Adipose tissue (tissue), 3 donors: ENCODE results near the gene MMP12. TPM values are rescaled to one million over a fixed set of nuclear protein-coding genes. Genes with fewer than 3 reads are reported as not detected.
"Not testable (repeated sequence)": the region's sequence is repeated elsewhere in the genome, so short reads cannot be mapped to it uniquely, and the experiment has no call there.

Experiments used
- H3K27ac ChIP-seq: one replicate; pipeline ENCODE4 v1.5.1; 2013; ENCODE audit warnings: low read depth, low read length
- WGBS, 3 donors: extraction: QIAGEN DNeasy Blood & Tissue Kit; methylation state at CpG; one replicate each; pipeline ENCODE4 v1.1.7; 2013; 5-methylcytosine and 5-hydroxymethylcytosine counted together
- polyA plus RNA-seq, 3 donors: library from polyadenylated mRNA; stranded (reverse); fragments of 200-250 nt; gene quantifications; one replicate each; pipeline ENCODE4 v1.2.3, GENCODE V29; 2013
- donor health status: healthy with polysubstance abuse.
- donor health status: Bipolar disorder and iron deficiency.
- donor health status: healthy.

The MMP12 gene
- polyA plus RNA-seq, result under 1 TPM in 2 of 3 donors, not detected in 1; 0.09 to 0.19 TPM

GRCh38 chr11:102874852-102875251 lies at the start of gene MMP12:
Gene MMP12 (minus strand): TSS chr11:102874982. CDS start chr11:102874937, 45 bp downstream.
- 48 to 74% (median 71%) methylated on average over 4 of the region's 4 CpGs for WGBS, 3 donors

GRCh38 chr11:102921587-102922220 lies 46.9 kb upstream of the MMP12 start:
- H3K27ac ChIP-seq, result no peak overlapping the region
- WGBS, 3 donors, result 41 to 52% (median 48%) methylated on average over 3 of the region's 3 CpGs

More at GRCh38 chr11:102874852-102875251, at the start of gene MMP12:
- H3K27ac ChIP-seq, result no peak within 1 kb of the TSS

GRCh38 chr11:102920118-102920684 lies 45.4 kb upstream of the MMP12 start:
- 47 to 76% (median 59%) methylated on average over 13 of the region's 13 CpGs for WGBS, 3 donors
- no peak overlapping the region for H3K27ac ChIP-seq

GRCh38 chr11:102915044-102915375 lies 40.2 kb upstream of the MMP12 start:
- H3K27ac ChIP-seq, result no peak overlapping the region

- WGBS, 3 donors, result 38 to 45% (median 41%) methylated on average over 3 of the region's 3 CpGs
- no peak overlapping the region for H3K27ac ChIP-seq
These were observed 39.7 kb upstream of the MMP12 start for GRCh38 chr11:102914238-102915043.

GRCh38 chr11:102912482-102912830 lies 37.7 kb upstream of the MMP12 start:
- H3K27ac ChIP-seq, result no peak overlapping the region
- WGBS, 3 donors, result 64 to 66% (median 65%) methylated on average over 2 of the region's 2 CpGs

GRCh38 chr11:102911758-102912481 lies 37.1 kb upstream of the MMP12 start:
- H3K27ac ChIP-seq, result no peak overlapping the region
- WGBS, 3 donors, result 81 to 89% (median 84%) methylated on average over 13 of the region's 13 CpGs

- WGBS, 3 donors, result 81 to 82% (median 81%) methylated on average over 5 of the region's 5 CpGs
- not testable (repeated sequence) for H3K27ac ChIP-seq
These were observed 31.1 kb upstream of the MMP12 start for GRCh38 chr11:102905848-102906247.

GRCh38 chr11:102903895-102904294 lies 29.1 kb upstream of the MMP12 start:
- WGBS, 3 donors, result 59 to 78% (median 77%) methylated on average over 5 of the region's 5 CpGs
- H3K27ac ChIP-seq, result not testable (repeated sequence)

GRCh38 chr11:102900346-102900745 lies 25.6 kb upstream of the MMP12 start:
- 68 to 87% (median 83%) methylated on average over 2 of the region's 2 CpGs for WGBS, 3 donors
- H3K27ac ChIP-seq, result no peak overlapping the region

- no peak overlapping the region for H3K27ac ChIP-seq
- WGBS, 3 donors, result 85 to 95% (median 93%) methylated on average over 1 of the region's 1 CpG
These were observed 17.0 kb upstream of the MMP12 start for GRCh38 chr11:102891736-102892135.

GRCh38 chr11:102886999-102887398 lies 12.2 kb upstream of the MMP12 start:
- WGBS, 3 donors, result 81 to 86% (median 86%) methylated on average over 6 of the region's 6 CpGs
- H3K27ac ChIP-seq, result no peak overlapping the region

GRCh38 chr11:102883141-102883540 lies 8.4 kb upstream of the MMP12 start:
- WGBS, 3 donors, result 73 to 83% (median 73%) methylated on average over 3 of the region's 3 CpGs
- H3K27ac ChIP-seq, result no peak overlapping the region

- no peak overlapping the region for H3K27ac ChIP-seq
- WGBS, 3 donors, result 76 to 87% (median 79%) methylated on average over 4 of the region's 4 CpGs
These were observed 7.7 kb upstream of the MMP12 start for GRCh38 chr11:102882389-102883024.

GRCh38 chr11:102879801-102880200 lies 5.0 kb upstream of the MMP12 start:
- H3K27ac ChIP-seq, result no peak overlapping the region
- WGBS, 3 donors, result 68 to 78% (median 77%) methylated on average over 5 of the region's 5 CpGs

- 60 to 79% (median 78%) methylated on average over 2 of the region's 2 CpGs for WGBS, 3 donors
- H3K27ac ChIP-seq, result no peak overlapping the region
These were observed 3.8 kb upstream of the MMP12 start for GRCh38 chr11:102878595-102878994.

- H3K27ac ChIP-seq, result not testable (repeated sequence)
- 68 to 82% (median 81%) methylated on average over 8 of the region's 8 CpGs for WGBS, 3 donors
These were observed 5.3 kb downstream of the MMP12 start for GRCh38 chr11:102869354-102869964.

GRCh38 chr11:102868339-102868738 lies 6.4 kb downstream of the MMP12 start:
- 54 to 77% (median 73%) methylated on average over 3 of the region's 3 CpGs for WGBS, 3 donors
- H3K27ac ChIP-seq, result no peak overlapping the region
